HG03378 (cell line): ENCODE measurements around the gene PPM1K.

Experiments used
- ATAC-seq: cut with Tn5 transposase; IDR thresholded peaks from one replicate; pipeline ENCODE4 v1.9.1; 2021; ENCODE audit warnings: mild to moderate bottlenecking, moderate library complexity; ENCODE audit not compliant: unreplicated experiment

The PPM1K gene

GRCh38 chr4:88223516-88223915, 60.8 kb downstream of the PPM1K start:
- no peak for ATAC-seq

DNA sequence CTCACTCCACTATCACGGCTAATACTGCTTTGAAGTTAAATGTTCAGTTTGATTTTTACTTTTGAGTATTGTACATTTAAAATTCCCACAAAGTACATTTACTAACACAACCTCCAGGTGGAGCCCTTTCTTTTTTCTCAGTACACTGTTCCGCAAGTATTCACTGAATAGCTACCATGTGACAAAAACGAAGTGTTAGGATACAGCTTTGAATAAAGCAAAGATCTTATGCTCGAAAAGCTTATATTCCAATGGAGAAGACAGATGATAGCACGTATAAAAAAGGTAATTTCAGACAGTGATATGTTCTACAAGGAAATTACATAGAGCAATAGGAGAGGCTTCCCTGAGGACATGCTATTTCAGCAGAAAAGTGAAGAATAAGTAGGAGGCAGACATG, 65.3 kb downstream of the PPM1K start:
- ATAC-seq: peak; percentile 84

DNA sequence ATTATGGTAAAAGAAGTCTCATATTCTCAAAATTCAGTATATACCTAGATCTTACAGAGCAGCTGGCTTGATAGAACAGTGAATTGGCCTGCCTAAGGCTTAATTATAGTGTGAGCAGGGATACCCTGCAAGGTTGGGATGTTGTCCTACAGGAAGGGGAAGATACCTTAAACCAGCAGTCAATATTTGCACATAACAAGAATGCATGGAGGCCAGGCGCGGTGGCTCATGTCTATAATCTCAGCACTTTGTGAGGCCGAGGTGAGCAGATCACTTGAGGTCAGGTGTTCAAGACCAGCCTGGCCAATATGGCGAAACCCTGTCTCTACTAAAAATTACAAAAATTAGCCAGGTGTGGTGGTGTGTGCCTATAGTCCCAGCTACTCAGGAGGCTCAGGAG, 67.2 kb downstream of the PPM1K start:
- ATAC-seq: no peak

DNA sequence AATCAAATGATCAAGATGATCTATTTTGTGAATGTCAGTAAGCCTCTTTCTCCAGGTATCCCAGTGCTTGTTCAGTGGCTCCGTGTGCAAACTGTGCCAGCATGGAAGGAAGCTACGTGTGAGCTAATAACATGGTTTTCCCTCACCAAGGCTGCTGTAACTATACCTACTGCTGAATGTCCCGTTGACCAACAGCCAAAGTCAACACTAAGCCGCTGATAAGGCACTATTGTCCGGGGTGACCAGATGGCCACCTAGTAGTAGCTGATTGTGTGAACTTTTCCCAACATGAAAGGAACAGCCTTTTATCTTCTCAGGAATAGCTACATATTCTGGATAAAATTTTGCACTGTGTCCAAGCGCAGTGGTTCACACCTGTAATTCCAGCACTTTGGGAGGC, 68.0 kb downstream of the PPM1K start:
- ATAC-seq: no peak

DNA sequence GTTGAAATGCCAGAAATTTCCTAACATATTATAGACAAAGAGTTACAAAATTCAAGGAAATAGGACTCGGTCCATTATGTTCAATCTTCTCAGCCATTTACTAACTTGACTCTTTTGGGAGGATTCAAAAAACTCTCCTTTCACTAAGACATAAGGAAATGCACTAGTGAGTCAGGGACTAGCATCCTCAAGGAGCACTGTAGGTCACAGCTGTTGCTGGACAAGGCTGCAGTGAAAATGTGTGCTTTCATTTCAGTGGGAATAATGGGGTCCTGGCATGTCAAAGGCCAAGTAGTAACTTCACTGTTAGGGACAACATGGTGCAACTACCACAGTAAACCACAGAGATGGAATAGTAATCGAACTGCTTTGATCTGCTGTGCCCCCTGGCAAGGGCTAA, 69.0 kb downstream of the PPM1K start:
- ATAC-seq: no peak

DNA sequence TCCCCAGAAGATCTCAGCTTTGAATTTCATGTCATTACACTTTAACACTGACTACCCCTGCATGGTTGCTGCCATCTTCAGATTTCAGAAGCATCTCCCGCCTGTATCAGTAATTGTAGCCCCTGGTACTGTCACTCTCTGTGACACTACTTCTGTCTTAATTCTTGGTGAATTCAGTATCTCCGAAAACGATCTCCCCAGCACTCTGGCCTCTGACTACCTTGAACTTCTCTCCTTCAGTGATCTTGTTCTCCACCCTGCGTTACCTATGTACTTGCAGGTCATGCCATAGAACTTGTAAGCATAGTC, 72.2 kb downstream of the PPM1K start:
- ATAC-seq: no peak

DNA sequence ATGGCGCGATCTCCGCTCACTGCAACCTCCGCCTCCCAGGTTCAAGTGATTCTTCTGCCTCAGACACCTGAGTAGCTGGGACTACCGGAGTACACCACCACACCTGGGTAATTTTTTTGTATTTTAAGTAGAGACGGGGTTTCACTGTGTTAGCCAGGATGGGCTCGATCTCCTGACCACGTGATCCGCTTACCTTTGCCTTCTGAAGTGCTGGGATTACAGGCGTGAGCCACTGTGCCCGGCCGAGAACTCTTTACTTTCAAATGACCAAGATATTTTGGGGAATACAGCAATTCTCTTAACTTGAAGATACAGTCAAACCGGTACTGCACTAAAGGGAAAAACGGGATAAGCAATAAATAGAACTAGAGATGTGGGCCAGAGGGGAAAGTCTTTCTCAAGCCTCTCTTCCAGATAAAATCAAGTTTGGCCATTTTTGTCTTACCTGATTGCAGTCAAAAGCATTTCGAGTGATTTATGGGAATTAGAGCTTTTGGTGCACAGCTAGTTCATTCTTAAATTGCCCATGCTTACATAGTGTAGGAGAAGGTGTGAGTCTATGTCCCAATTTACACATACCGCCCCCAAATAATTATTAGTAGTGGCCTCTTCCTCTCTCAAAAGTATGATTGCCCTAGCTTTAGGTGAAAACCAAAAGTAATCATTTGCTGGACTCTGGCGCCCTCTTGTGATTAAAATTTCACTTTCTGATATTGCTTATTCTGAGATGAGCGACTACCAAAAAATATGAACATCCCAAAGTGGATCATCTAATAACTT, 72.7 kb downstream of the PPM1K start:
- ATAC-seq: peak; percentile 56

DNA sequence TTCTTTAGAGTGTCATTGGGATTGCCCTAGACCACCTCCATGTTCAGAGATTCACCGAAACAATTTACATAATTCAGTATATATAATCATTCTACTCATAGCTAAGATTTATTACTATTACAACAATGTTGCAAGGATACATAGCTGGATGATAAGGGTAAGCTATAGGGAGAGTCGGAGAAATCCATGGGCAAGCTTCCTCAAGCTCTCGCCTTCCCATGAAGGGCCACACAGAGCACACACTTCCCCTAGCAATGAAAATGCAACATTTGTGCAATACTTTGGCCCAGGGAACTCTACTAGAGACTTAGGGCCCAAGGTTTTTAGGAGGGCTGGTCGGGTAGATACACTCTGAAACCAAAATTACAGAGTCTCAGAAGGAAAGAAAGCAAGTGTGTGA, 76.2 kb downstream of the PPM1K start:
- no peak for ATAC-seq
